ENCODE results near the gene SLC22A3.

- TF ChIP-seq CEBPB (IDR thresholded peaks at IDR 0.05) (no peak), HMGXB4 (CRISPR knock-in tag; IDR thresholded peaks at IDR 0.05; ENCODE audit: borderline replicate concordance) (no peak), CTCF (IDR thresholded peaks at IDR 0.05) (no peak), POLR2A (IDR thresholded peaks at IDR 0.05; ENCODE audit: low read length) (no peak), REST (IDR thresholded peaks at IDR 0.05) (no peak), POLR2AphosphoS2 (conservative IDR thresholded peaks at IDR 0.05; ENCODE audit: low read length) (no peak), NFE2L2 (conservative IDR thresholded peaks at IDR 0.05; ENCODE audit: low read length) (no peak), ESRRA (IDR thresholded peaks at IDR 0.05; ENCODE audit: borderline replicate concordance, low read length) (no peak)
Measured at GRCh38 chr6:160319246-160319645, 28.9 kb upstream of the SLC22A3 start.
